Esophagus muscularis mucosa (tissue), 3 donors: Measurements from ENCODE around the gene TGM3.

ENCODE experiments used
- POLR2AphosphoS5 ChIP-seq, 2 donors: sonication (generic); formaldehyde crosslinking; IDR thresholded peaks; one replicate each; pipeline ENCODE4 v1.6.1; 2017; ENCODE audit warnings: antibody characterized with exemption in 2 of 2
- TF ChIP-seq, protein P1 (sequence below), 3 experiments: fragments of 200-600 bp in 2 of 3; fragments of 450-650 bp in 1 of 3; sonication (generic) in 2 of 3; IDR thresholded peaks; one replicate each; pipeline ENCODE4 v1.5.1; 2017 to 2019; ENCODE audit warnings: antibody characterized with exemption in 3 of 3, mild to moderate bottlenecking in 2 of 3, moderate library complexity in 1 of 3

DNA sequence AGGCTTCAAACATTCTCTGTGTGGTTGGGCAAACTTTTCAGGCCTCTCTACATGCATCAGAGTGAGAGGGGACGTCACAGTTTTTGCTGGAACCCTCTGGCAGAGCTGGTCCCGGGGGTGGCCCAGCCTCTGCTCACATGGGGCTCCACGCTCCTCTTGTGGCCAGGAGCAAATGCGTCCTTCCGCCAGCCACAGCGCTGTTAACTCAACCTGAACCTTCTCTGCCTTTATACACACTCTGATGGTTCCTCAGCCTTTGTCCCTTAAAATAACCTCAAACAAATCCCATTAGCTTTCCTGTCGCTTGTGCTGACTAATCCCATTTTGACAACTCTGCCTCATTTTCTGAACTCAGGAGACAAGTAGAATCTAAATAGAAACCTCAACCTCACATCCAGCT, 45.5 kb downstream of the TGM3 start:
- TF ChIP-seq, protein P1, sequence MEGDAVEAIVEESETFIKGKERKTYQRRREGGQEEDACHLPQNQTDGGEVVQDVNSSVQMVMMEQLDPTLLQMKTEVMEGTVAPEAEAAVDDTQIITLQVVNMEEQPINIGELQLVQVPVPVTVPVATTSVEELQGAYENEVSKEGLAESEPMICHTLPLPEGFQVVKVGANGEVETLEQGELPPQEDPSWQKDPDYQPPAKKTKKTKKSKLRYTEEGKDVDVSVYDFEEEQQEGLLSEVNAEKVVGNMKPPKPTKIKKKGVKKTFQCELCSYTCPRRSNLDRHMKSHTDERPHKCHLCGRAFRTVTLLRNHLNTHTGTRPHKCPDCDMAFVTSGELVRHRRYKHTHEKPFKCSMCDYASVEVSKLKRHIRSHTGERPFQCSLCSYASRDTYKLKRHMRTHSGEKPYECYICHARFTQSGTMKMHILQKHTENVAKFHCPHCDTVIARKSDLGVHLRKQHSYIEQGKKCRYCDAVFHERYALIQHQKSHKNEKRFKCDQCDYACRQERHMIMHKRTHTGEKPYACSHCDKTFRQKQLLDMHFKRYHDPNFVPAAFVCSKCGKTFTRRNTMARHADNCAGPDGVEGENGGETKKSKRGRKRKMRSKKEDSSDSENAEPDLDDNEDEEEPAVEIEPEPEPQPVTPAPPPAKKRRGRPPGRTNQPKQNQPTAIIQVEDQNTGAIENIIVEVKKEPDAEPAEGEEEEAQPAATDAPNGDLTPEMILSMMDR (IDR thresholded peaks at IDR 0.05): no peak
- no peak for TF ChIP-seq POLR2AphosphoS5 (IDR thresholded peaks at IDR 0.05)
